ENCODE measurements around the gene HPD. TPM values are rescaled to one million over a fixed set of nuclear protein-coding genes. Genes with fewer than 3 reads are reported as not detected.

Gene HPD
- total RNA-seq, 1 experiment from 2014 or later = 0.51 TPM

- CTCF ChIA-PET = no interaction called here
- no peak for TF ChIP-seq TCF7L2 (IDR thresholded peaks at IDR 0.05; ENCODE audit: low read depth, low read length)
- TF ChIP-seq, protein P1, sequence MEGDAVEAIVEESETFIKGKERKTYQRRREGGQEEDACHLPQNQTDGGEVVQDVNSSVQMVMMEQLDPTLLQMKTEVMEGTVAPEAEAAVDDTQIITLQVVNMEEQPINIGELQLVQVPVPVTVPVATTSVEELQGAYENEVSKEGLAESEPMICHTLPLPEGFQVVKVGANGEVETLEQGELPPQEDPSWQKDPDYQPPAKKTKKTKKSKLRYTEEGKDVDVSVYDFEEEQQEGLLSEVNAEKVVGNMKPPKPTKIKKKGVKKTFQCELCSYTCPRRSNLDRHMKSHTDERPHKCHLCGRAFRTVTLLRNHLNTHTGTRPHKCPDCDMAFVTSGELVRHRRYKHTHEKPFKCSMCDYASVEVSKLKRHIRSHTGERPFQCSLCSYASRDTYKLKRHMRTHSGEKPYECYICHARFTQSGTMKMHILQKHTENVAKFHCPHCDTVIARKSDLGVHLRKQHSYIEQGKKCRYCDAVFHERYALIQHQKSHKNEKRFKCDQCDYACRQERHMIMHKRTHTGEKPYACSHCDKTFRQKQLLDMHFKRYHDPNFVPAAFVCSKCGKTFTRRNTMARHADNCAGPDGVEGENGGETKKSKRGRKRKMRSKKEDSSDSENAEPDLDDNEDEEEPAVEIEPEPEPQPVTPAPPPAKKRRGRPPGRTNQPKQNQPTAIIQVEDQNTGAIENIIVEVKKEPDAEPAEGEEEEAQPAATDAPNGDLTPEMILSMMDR (IDR thresholded peaks at IDR 0.05) = no peak
- TF ChIP-seq REST (IDR thresholded peaks at IDR 0.05; ENCODE audit: insufficient read depth in 1 of 2, low read depth in 2 of 2, low read length in 1 of 2) = no peak
- no peak for TF ChIP-seq POLR2AphosphoS5 (IDR thresholded peaks at IDR 0.05; ENCODE audit: low read depth, low read length)
- no peak for TF ChIP-seq SIN3A (IDR thresholded peaks at IDR 0.05; ENCODE audit: borderline replicate concordance, insufficient read depth, low read depth, low read length)
- Histone ChIP-seq H3K4me1 (ENCODE audit: control insufficient read depth, insufficient read depth, low read length) (peaks cover 8% of the 10 kb centered on the region; the same call in 1 of the 2 replicates), H3K27me3 (ENCODE audit: control insufficient read depth, insufficient read depth, low read length) (no peaks in the 10 kb centered on the region), H3K27ac (ENCODE audit: low read length) (no peak overlapping the region), H3K9me3 (ENCODE audit: control insufficient read depth, insufficient read depth, low read depth, low read length) (no peaks in the 10 kb centered on the region), H3K4me3 (ENCODE audit: low read depth in 2 of 2, low read length in 2 of 2) (no peak overlapping the region), H3K36me3 (ENCODE audit: control insufficient read depth, insufficient read depth, low read length) (no peaks in the 10 kb centered on the region)
- intact Hi-C loops (cut with micrococcal nuclease; ENCODE audit: unreplicated experiment) = no loop called here
- no TSS peak for BruUV-seq (replicated peaks)
- no peak for ATAC-seq
- in situ Hi-C loops (cut with HindIII; ENCODE audit: low pct_unique_long_range_greater_than_20kb, low sequenced_read_pairs) = no loop called here
- no peak for DNase-seq (ENCODE audit: low read depth, low spot score)
- POLR2A ChIA-PET = no interaction called here
Observed at GRCh38 chr12:121845701-121846100, 13.0 kb downstream of the HPD start.

GRCh38 chr12:121843236-121843982 lies 15.2 kb downstream of the HPD start:
- Histone ChIP-seq H3K4me1 (ENCODE audit: control insufficient read depth, insufficient read depth, low read length) (peaks cover 8% of the 10 kb centered on the region; the same call in 1 of the 2 replicates), H3K4me3 (ENCODE audit: low read depth in 2 of 2, low read length in 2 of 2) (no peak overlapping the region), H3K9me3 (ENCODE audit: control insufficient read depth, insufficient read depth, low read depth, low read length) (no peaks in the 10 kb centered on the region), H3K36me3 (ENCODE audit: control insufficient read depth, insufficient read depth, low read length) (no peaks in the 10 kb centered on the region), H3K27ac (ENCODE audit: low read length) (no peak overlapping the region), H3K27me3 (ENCODE audit: control insufficient read depth, insufficient read depth, low read length) (no peaks in the 10 kb centered on the region)
- intact Hi-C loops (cut with micrococcal nuclease; ENCODE audit: unreplicated experiment) = no loop called here
- DNase-seq (ENCODE audit: low read depth, low spot score) (no peak), ATAC-seq (no peak)
- no TSS peak for BruUV-seq (replicated peaks)
- in situ Hi-C loops (cut with HindIII; ENCODE audit: low pct_unique_long_range_greater_than_20kb, low sequenced_read_pairs) = no loop called here
- TF ChIP-seq, protein P1 (IDR thresholded peaks at IDR 0.05) = no peak
- TF ChIP-seq SIN3A (IDR thresholded peaks at IDR 0.05; ENCODE audit: borderline replicate concordance, insufficient read depth, low read depth, low read length) (no peak), POLR2AphosphoS5 (IDR thresholded peaks at IDR 0.05; ENCODE audit: low read depth, low read length) (no peak), TCF7L2 (IDR thresholded peaks at IDR 0.05; ENCODE audit: low read depth, low read length) (no peak)
- ChIA-PET CTCF (no interaction called here), POLR2A (interaction anchor here (0.6 kb wide), 1 partner anchor 48 kb away, joined by 11 read pairs; no protein-coding TSS in a partner anchor)

Data from Panc1 (cell line).